ENCODE measurements around the gene PDS5B. TPM values are rescaled to one million over a fixed set of nuclear protein-coding genes. Genes with fewer than 3 reads are reported as not detected.
"Not testable (repeated sequence)": the region's sequence is repeated elsewhere in the genome, so short reads cannot be mapped to it uniquely, and the experiment has no call there.

Gene PDS5B
- total RNA-seq, 1 donor from 2014 or later: 49.4 TPM

DNA sequence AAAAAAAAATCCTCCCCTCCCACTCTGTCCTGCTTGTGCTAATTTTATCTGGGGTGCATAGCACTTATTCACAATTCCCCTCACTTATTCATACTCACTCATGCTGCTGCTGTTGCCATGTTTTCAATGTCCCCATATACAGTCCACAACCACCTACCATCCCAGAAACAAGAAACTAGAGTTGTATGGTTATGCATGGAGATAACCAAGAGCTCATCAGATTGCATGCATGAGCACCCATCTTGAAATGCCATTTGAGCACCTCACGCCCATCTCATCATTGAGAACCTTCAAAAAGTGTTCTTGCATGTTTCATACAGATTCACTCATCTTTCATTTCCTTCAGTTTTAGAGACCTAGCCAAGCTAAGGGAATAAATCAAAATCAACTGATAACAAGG lies 32.5 kb upstream of the PDS5B start:
- H3K4me1 ChIP-seq: no peaks in the 10 kb centered on the region
- intact Hi-C loops (cut with DNase I): no loop called here
- H3K36me3 ChIP-seq: no peaks in the 10 kb centered on the region
- no peak for DNase-seq (ENCODE audit: extremely low spot score in 2 of 2)
- H3K27me3 ChIP-seq: no peaks in the 10 kb centered on the region
- no peaks in the 10 kb centered on the region for H3K9me3 ChIP-seq
- H3K27ac ChIP-seq: no peak overlapping the region
- TF ChIP-seq, protein P1, sequence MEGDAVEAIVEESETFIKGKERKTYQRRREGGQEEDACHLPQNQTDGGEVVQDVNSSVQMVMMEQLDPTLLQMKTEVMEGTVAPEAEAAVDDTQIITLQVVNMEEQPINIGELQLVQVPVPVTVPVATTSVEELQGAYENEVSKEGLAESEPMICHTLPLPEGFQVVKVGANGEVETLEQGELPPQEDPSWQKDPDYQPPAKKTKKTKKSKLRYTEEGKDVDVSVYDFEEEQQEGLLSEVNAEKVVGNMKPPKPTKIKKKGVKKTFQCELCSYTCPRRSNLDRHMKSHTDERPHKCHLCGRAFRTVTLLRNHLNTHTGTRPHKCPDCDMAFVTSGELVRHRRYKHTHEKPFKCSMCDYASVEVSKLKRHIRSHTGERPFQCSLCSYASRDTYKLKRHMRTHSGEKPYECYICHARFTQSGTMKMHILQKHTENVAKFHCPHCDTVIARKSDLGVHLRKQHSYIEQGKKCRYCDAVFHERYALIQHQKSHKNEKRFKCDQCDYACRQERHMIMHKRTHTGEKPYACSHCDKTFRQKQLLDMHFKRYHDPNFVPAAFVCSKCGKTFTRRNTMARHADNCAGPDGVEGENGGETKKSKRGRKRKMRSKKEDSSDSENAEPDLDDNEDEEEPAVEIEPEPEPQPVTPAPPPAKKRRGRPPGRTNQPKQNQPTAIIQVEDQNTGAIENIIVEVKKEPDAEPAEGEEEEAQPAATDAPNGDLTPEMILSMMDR (IDR thresholded peaks at IDR 0.05): no peak
- TF ChIP-seq POLR2AphosphoS5 (IDR thresholded peaks at IDR 0.05; ENCODE audit: insufficient read depth in 1 of 2, low read depth in 1 of 2) (no peak), POLR2A (IDR thresholded peaks at IDR 0.05) (no peak)
- H3K4me3 ChIP-seq: no peak overlapping the region

DNA sequence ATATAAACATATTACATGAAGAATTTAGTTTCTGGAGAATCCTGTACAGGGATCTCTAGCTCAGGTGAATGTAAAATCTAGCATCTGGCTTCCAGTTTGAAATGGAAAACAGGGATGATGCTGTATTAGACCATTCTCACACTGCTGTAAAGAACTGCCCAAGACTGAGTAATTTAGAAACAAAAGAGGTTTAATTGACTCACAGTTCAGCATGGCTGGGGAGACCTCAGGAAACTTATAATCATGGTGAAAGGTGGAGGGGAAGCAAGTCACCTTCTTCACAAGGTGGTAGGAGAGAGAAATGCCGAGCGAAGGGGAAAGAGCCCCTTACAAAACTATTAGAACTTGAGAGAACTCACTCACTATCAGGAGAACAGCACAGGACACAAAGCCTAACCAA lies 30.6 kb upstream of the PDS5B start:
- DNase-seq (ENCODE audit: extremely low spot score in 2 of 2): no peak
- Histone ChIP-seq H3K36me3 (no peaks in the 10 kb centered on the region), H3K4me3 (no peak overlapping the region), H3K27ac (no peak overlapping the region), H3K9me3 (no peaks in the 10 kb centered on the region), H3K27me3 (no peaks in the 10 kb centered on the region), H3K4me1 (no peaks in the 10 kb centered on the region)
- TF ChIP-seq POLR2A (IDR thresholded peaks at IDR 0.05) (no peak), POLR2AphosphoS5 (IDR thresholded peaks at IDR 0.05; ENCODE audit: insufficient read depth in 1 of 2, low read depth in 1 of 2) (no peak)
- TF ChIP-seq, protein P1 (IDR thresholded peaks at IDR 0.05): no peak
- intact Hi-C loops (cut with DNase I): no loop called here

DNA sequence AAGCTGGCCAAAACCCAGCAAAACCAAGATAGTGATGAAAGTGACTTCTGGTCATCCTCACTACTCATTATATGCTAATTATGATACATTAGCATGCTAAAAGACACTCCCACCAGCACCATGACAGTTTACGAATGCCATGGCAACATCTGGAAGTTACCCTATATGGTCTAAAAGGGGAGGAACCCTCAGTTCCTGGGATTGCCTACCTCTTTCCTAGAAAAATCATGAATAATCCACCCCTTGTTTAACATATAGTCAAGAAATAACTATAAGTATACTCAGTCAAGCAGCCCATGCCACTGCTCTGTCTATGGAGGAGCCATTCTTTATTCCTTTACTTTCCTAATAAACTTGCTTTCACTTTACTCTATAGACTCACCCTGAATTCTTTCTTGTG lies 25.4 kb upstream of the PDS5B start:
- H3K4me3 ChIP-seq; H3K36me3 ChIP-seq; H3K27me3 ChIP-seq; H3K27ac ChIP-seq; intact Hi-C loops (cut with DNase I); H3K4me1 ChIP-seq; H3K9me3 ChIP-seq; DNase-seq (ENCODE audit: extremely low spot score in 2 of 2): not testable (repeated sequence)

DNA sequence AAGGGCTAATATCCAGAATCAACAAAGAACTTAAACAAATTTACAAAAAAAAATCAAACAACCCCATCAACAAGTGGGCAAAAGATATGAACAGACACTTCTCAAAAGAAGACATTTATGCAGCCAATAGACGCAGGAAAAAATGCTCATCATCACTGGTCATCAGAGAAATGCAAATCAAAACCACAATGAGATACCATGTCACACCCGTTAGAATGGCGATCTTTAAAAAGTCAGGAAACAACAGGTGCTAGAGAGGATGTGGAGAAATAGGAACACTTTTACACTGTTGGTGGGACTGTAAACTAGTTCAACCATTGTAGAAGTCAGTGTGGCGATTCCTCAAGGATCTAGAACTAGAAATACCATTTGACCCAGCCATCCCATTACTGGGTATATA lies 10.6 kb upstream of the PDS5B start:
- intact Hi-C loops (cut with DNase I); H3K9me3 ChIP-seq; H3K36me3 ChIP-seq; H3K27ac ChIP-seq; H3K27me3 ChIP-seq; H3K4me1 ChIP-seq; H3K4me3 ChIP-seq; DNase-seq (ENCODE audit: extremely low spot score in 2 of 2): not testable (repeated sequence)

DNA sequence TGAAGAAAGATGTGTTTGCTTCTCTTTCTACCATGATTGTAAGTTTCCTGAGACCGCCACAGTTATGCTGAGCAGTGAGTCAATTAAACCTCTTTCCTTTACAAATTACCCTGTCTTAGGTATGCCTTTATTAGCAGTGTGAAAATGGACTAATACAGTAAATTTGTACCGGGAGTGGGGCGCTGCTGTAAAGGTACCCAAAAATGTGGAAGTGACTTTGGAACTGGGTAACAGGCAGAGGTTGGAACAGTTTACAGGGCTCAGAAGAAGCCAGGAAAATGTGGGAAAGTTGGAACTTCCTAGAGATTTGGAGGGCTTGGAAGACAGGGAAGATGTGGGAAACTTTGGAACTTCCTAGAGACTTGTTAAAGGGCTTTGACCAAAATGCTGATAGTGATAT lies 9.2 kb upstream of the PDS5B start:
- no peak for DNase-seq (ENCODE audit: extremely low spot score in 2 of 2)
- TF ChIP-seq POLR2A (IDR thresholded peaks at IDR 0.05): no peak
- no peak for TF ChIP-seq POLR2AphosphoS5 (IDR thresholded peaks at IDR 0.05; ENCODE audit: insufficient read depth in 1 of 2, low read depth in 1 of 2)
- no peak overlapping the region for H3K27ac ChIP-seq
- no peaks in the 10 kb centered on the region for H3K27me3 ChIP-seq
- no peaks in the 10 kb centered on the region for H3K4me1 ChIP-seq
- intact Hi-C loops (cut with DNase I): no loop called here
- H3K36me3 ChIP-seq: no peaks in the 10 kb centered on the region
- H3K9me3 ChIP-seq: no peaks in the 10 kb centered on the region
- no peak overlapping the region for H3K4me3 ChIP-seq

DNA sequence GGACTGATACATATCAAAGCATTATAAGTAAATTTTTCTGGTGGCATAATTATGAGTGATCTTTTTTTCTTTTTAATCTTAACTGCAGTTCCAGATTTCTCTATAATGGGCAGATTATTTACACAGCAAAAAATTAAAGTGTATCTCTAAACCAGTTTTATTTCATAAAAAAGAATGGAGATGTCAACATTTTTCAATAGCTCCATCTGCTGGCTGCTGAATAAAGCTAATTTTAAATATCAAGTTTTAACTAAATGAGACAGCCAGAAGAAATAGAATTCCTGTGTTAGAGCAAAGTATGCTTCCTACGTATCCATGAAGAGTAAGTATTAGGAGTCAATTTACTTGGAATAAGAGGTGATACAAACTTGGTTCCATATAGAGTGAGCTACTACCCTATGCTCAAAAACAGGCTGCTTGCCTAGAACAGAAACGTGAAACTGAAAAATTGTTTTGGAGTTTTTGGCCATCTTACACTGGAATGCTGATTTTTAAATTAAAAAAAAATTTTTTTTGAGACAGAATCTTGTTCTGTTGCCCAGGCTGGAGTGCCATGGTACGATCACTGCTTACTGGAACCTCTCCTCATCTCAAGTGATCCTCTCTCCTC lies 5.0 kb upstream of the PDS5B start:
- Histone ChIP-seq H3K9me3 (no peaks in the 10 kb centered on the region), H3K4me3 (no peak overlapping the region), H3K4me1 (peaks cover 6% of the 10 kb centered on the region), H3K27me3 (no peaks in the 10 kb centered on the region), H3K36me3 (no peaks in the 10 kb centered on the region), H3K27ac (no peak overlapping the region)
- intact Hi-C loops (cut with DNase I): loop anchor here (10.0 kb wide), 1 partner anchor 54 kb away; no protein-coding TSS in a partner anchor
- TF ChIP-seq POLR2A (IDR thresholded peaks at IDR 0.05): no peak
- TF ChIP-seq, protein P1 (IDR thresholded peaks at IDR 0.05): peak in 2 of 3 experiments; percentile 16 to 37
- no peak for DNase-seq (ENCODE audit: extremely low spot score in 2 of 2)
